Effector memory CD4-positive, alpha-beta T cell (primary cell): ENCODE measurements around the gene RABAC1.
"Not testable (repeated sequence)": the region's sequence is repeated elsewhere in the genome, so short reads cannot be mapped to it uniquely, and the experiment has no call there.

Source experiments
- DNase-seq, 3 donors: peaks; one replicate each; pipeline ENCODE4 v3.0.0-alpha.2; 2020
- H3K27ac ChIP-seq: 2 replicates; pipeline ENCODE4 v1.7.0; 2013; ENCODE audit warnings: mild to moderate bottlenecking, low read length, moderate library complexity; ENCODE audit not compliant: insufficient read depth, poor library complexity, severe bottlenecking
- H3K27me3 ChIP-seq: replicated peaks from 2 replicates; pipeline ENCODE4 v1.7.0; 2013; ENCODE audit warnings: mild to moderate bottlenecking, low read length; ENCODE audit not compliant: insufficient read depth, control insufficient read depth, poor library complexity, severe bottlenecking
- H3K36me3 ChIP-seq: 2 replicates; pipeline ENCODE4 v1.7.0; 2013; ENCODE audit warnings: mild to moderate bottlenecking, low read length, moderate library complexity; ENCODE audit not compliant: control insufficient read depth, insufficient read depth
- H3K4me1 ChIP-seq: 2 replicates; pipeline ENCODE4 v1.7.0; 2013; ENCODE audit warnings: low read length, mild to moderate bottlenecking; ENCODE audit not compliant: control insufficient read depth, insufficient read depth, poor library complexity, severe bottlenecking
- H3K4me3 ChIP-seq: 2 replicates; pipeline ENCODE4 v1.7.0; 2013; ENCODE audit warnings: low read length, low read depth, mild to moderate bottlenecking; ENCODE audit not compliant: insufficient read depth, poor library complexity, severe bottlenecking
- H3K9me3 ChIP-seq: 2 replicates; pipeline ENCODE4 v1.7.0; 2013; ENCODE audit warnings: mild to moderate bottlenecking, low read length, moderate library complexity; ENCODE audit not compliant: control insufficient read depth

Gene RABAC1

GRCh38 chr19:41917676-41918075 lies 41.4 kb downstream of the RABAC1 start:
- no peaks in the 10 kb centered on the region for H3K36me3 ChIP-seq
- no peak for DNase-seq
- no peaks in the 10 kb centered on the region for H3K9me3 ChIP-seq
- H3K27ac ChIP-seq: no peak overlapping the region
- H3K27me3 ChIP-seq: peaks cover 20% of the 10 kb centered on the region
- no peak overlapping the region for H3K4me3 ChIP-seq
- H3K4me1 ChIP-seq: peaks cover 30% of the 10 kb centered on the region

- no peak overlapping the region for H3K27ac ChIP-seq
- H3K4me3 ChIP-seq: peak overlapping the region; percentile 33
- DNase-seq: no peak
- H3K36me3 ChIP-seq: no peaks in the 10 kb centered on the region
- H3K9me3 ChIP-seq: no peaks in the 10 kb centered on the region
- H3K27me3 ChIP-seq: peaks cover 20% of the 10 kb centered on the region
- peaks cover 42% of the 10 kb centered on the region for H3K4me1 ChIP-seq
These were observed 43.2 kb downstream of the RABAC1 start for GRCh38 chr19:41915776-41916414.

GRCh38 chr19:41915021-41915775 lies 43.9 kb downstream of the RABAC1 start:
- DNase-seq: no peak
- Histone ChIP-seq H3K4me3 (peak overlapping the region; percentile 33), H3K27me3 (peaks cover 20% of the 10 kb centered on the region)

GRCh38 chr19:41914424-41914834 lies 44.7 kb downstream of the RABAC1 start:
- DNase-seq, H3K36me3 ChIP-seq, H3K27ac ChIP-seq, H3K9me3 ChIP-seq, H3K4me3 ChIP-seq: not testable (repeated sequence)
- peaks cover 20% of the 10 kb centered on the region for H3K27me3 ChIP-seq
- H3K4me1 ChIP-seq: peaks cover 42% of the 10 kb centered on the region

More at GRCh38 chr19:41915021-41915775, 43.9 kb downstream of the RABAC1 start:
- H3K9me3 ChIP-seq: no peaks in the 10 kb centered on the region
- peaks cover 42% of the 10 kb centered on the region for H3K4me1 ChIP-seq
- no peaks in the 10 kb centered on the region for H3K36me3 ChIP-seq
- no peak overlapping the region for H3K27ac ChIP-seq

- peaks cover 20% of the 10 kb centered on the region for H3K27me3 ChIP-seq
- H3K9me3 ChIP-seq: no peaks in the 10 kb centered on the region
- H3K4me3 ChIP-seq: no peak overlapping the region
- H3K27ac ChIP-seq: no peak overlapping the region
- H3K4me1 ChIP-seq: peaks cover 42% of the 10 kb centered on the region
- no peaks in the 10 kb centered on the region for H3K36me3 ChIP-seq
- DNase-seq: no peak
These were observed 45.3 kb downstream of the RABAC1 start for GRCh38 chr19:41913538-41914423.

GRCh38 chr19:41912899-41913537 lies 46.1 kb downstream of the RABAC1 start:
- Histone ChIP-seq H3K9me3 (no peaks in the 10 kb centered on the region), H3K36me3 (no peaks in the 10 kb centered on the region), H3K4me1 (peaks cover 42% of the 10 kb centered on the region), H3K4me3 (no peak overlapping the region), H3K27ac (no peak overlapping the region), H3K27me3 (peaks cover 20% of the 10 kb centered on the region)
- DNase-seq: no peak

- no peak for DNase-seq
- Histone ChIP-seq H3K4me3 (no peak overlapping the region), H3K9me3 (no peaks in the 10 kb centered on the region), H3K27me3 (peaks cover 20% of the 10 kb centered on the region), H3K27ac (no peak overlapping the region), H3K36me3 (peaks cover 3% of the 10 kb centered on the region), H3K4me1 (peaks cover 42% of the 10 kb centered on the region)
These were observed 47.0 kb downstream of the RABAC1 start for GRCh38 chr19:41911889-41912731.

GRCh38 chr19:41910992-41911888 lies 47.9 kb downstream of the RABAC1 start:
- Histone ChIP-seq H3K4me3 (no peak overlapping the region), H3K27me3 (peaks cover 20% of the 10 kb centered on the region), H3K9me3 (no peaks in the 10 kb centered on the region), H3K27ac (no peak overlapping the region), H3K36me3 (peaks cover 12% of the 10 kb centered on the region), H3K4me1 (peaks cover 42% of the 10 kb centered on the region)
- no peak for DNase-seq
